Heart left ventricle (tissue), 13 donors: ENCODE measurements around the gene F7.

Experiments used
- CTCF ChIP-seq, 12 donors: fragments of 200-600 bp; sonication (generic) in 4 of 12; IDR thresholded peaks; one replicate each; pipeline versions ENCODE4 v1.5.0 to v1.8.0; 2018 to 2022; ENCODE audit warnings: antibody characterized with exemption in 12 of 12, mild to moderate bottlenecking in 5 of 12
- POLR2A ChIP-seq, 2 donors: fragments of 450-650 bp; IDR thresholded peaks; one replicate each; pipeline ENCODE4 v1.6.1; 2017; ENCODE audit warnings: antibody characterized with exemption in 2 of 2, mild to moderate bottlenecking in 2 of 2, moderate library complexity in 2 of 2
- donor health status: ischemic (EF 13 %, LVEDD 7.1; RV severe dilation, severe dysfunction).
- donor health status: DM: no; HTN: yes; CAD: no.
- donor health status: DM: no; HTN: no; CAD: no.
- donor health status: ischemic (EF 25% LVEDD 6.9; RV normal size, moderate dysfunction).
- donor health status: ischemic (EF 25% LVEDD 5.7; RV mildly dilated, moderate dysfunction).
- donor health status: ischemic (EF 35%, LVEDD 5.7; RV mildly dilated, moderate dysfunction).
- donor health status: nonischemic (EF 11% LVEDD 7.7; RV severe dilation, severe dysfunction).
- donor health status: DM: yes; HTN: yes; CAD: no.
- donor health status: PGD.
- donor health status: ischemic (EF 29% LVEDD 5.4; RV normal size, mild dysfunction).
- donor health status: nonischemic (EF 23%, LVEDD 6.1; RV moderate dilation, normal function).

DNA sequence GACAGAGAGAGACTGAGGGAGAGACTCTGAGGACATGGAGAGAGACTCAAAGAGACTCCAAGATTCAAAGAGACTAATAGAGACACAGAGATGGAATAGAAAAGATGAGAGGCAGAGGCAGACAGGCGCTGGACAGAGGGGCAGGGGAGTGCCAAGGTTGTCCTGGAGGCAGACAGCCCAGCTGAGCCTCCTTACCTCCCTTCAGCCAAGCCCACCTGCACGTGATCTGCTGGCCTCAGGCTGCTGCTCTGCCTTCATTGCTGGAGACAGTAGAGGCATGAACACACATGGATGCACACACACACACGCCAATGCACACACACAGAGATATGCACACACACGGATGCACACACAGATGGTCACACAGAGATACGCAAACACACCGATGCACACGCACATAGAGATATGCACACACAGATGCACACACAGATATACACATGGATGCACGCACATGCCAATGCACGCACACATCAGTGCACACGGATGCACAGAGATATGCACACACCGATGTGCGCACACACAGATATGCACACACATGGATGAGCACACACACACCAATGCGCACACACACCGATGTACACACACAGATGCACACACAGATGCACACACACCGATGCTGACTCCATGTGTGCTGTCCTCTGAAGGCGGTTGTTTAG is 13.7 kb downstream of the F7 start:
- TF ChIP-seq CTCF (IDR thresholded peaks at IDR 0.05) (no peak), POLR2A (IDR thresholded peaks at IDR 0.05) (no peak)
